HepG2 (cell line): ENCODE measurements around the gene UBE2L6. TPM values are rescaled to one million over a fixed set of nuclear protein-coding genes. Genes with fewer than 3 reads are reported as not detected.
"Not testable (repeated sequence)": the region's sequence is repeated elsewhere in the genome, so short reads cannot be mapped to it uniquely, and the experiment has no call there.

Experiments
- ATAC-seq: fragments of 200-7000 bp; cut with Tn5 transposase; 3 replicates; pipeline ENCODE4 v1.9.1; 2020; ENCODE audit warnings: mild to moderate bottlenecking, moderate library complexity
- BruUV-seq: library from RNA; stranded (reverse); fragments of 400-500 nt; replicated peaks from 2 replicates; lab custom pipeline; 2021; lab: Mats Ljungman, UMichigan
- CTCF ChIA-PET: fragments of 300-600 bp; formaldehyde crosslinking; extraction: SDS; loops from one replicate; lab custom pipeline; 2021; ENCODE audit warnings: low total read pairs, inconsistent platforms, low intra/inter-chr PET ratio; lab: Yijun Ruan, JAX
- POLR2A ChIA-PET: fragments of 350-600 bp; sonication (Branson Sonifier 250); formaldehyde crosslinking; loops from one replicate; lab custom pipeline; 2020; ENCODE audit warnings: antibody characterized with exemption, inconsistent platforms; lab: Yijun Ruan, JAX
- DNase-seq: peaks from one replicate; pipeline ENCODE4 v3.0.0-alpha.2; 2015; ENCODE audit warnings: low spot score
- FAIRE-seq: peaks from 3 replicates; lab custom pipeline; 2011; peaks lifted over from hg19 to GRCh38; lab: Jason Lieb, UNC
- H2AFZ ChIP-seq: one replicate; pipeline ENCODE4 v1.6.1; 2011; ENCODE audit warnings: low read length, inconsistent platforms
- H3K27ac ChIP-seq: fragments of 300-600 bp; 3 replicates; pipeline ENCODE4 v1.8.0; 2011; ENCODE audit warnings: mixed run types, mild to moderate bottlenecking, mixed read lengths, low read length, inconsistent platforms; ENCODE audit not compliant: insufficient read depth; ENCODE audit errors: extremely low read length
- H3K27me3 ChIP-seq, 2 experiments: fragments of 200-600 bp in 1 of 2; 2 replicates in 1 of 2; 3 replicates in 1 of 2; pipeline versions ENCODE4 v1.6.0 to v1.8.0; 2011; ENCODE audit warnings: low read length in 2 of 2, mild to moderate bottlenecking in 2 of 2, moderate library complexity in 2 of 2, inconsistent platforms in 1 of 2; ENCODE audit not compliant: insufficient read depth in 2 of 2, control insufficient read depth in 1 of 2
- H3K36me3 ChIP-seq, 2 experiments: fragments of 200-600 bp in 1 of 2; replicated peaks in 1 of 2; 2 replicates in 1 of 2; 3 replicates in 1 of 2; pipeline versions ENCODE4 v1.5.1 to v1.8.0; 2011; ENCODE audit warnings: low read length in 2 of 2, inconsistent platforms in 1 of 2; ENCODE audit not compliant: insufficient read depth in 2 of 2, control insufficient read depth in 1 of 2
- H3K4me1 ChIP-seq: 2 replicates; pipeline ENCODE4 v1.5.1; 2012; ENCODE audit warnings: low read length, inconsistent platforms; ENCODE audit not compliant: insufficient read depth
- H3K4me2 ChIP-seq: 2 replicates; pipeline ENCODE4 v1.6.0; 2011; ENCODE audit warnings: low read depth, low read length, inconsistent platforms
- H3K4me3 ChIP-seq, 3 experiments: fragments of 200-600 bp in 1 of 3; sonication (generic), shearing (Covaris generic) in 1 of 3; replicated peaks in 1 of 3; 2 replicates each; pipeline ENCODE4 v1.5.1; 2011 to 2016; ENCODE audit warnings: low read length in 3 of 3, inconsistent platforms in 2 of 3, low read depth in 2 of 3, mild to moderate bottlenecking in 2 of 3, control low read depth in 1 of 3, mixed read lengths in 1 of 3; ENCODE audit not compliant: insufficient read depth in 1 of 3
- H3K79me2 ChIP-seq: one replicate; pipeline ENCODE4 v1.6.1; 2011; ENCODE audit warnings: low read length, inconsistent platforms; ENCODE audit not compliant: insufficient read depth
- H3K9ac ChIP-seq: 2 replicates; pipeline ENCODE4 v1.6.0; 2011; ENCODE audit warnings: mild to moderate bottlenecking, low read depth, low read length, inconsistent platforms; ENCODE audit not compliant: insufficient read depth
- H3K9me3 ChIP-seq: 2 replicates; pipeline ENCODE4 v1.5.1; 2012; ENCODE audit warnings: mild to moderate bottlenecking, low read length
- H4K20me1 ChIP-seq: 2 replicates; pipeline ENCODE4 v1.6.0; 2011; ENCODE audit warnings: inconsistent platforms, mild to moderate bottlenecking, low read length, moderate library complexity; ENCODE audit not compliant: insufficient read depth
- EED ChIP-seq: sonication (generic); formaldehyde crosslinking; IDR thresholded peaks from 2 replicates; pipeline ENCODE4 v1.5.0; 2020; ENCODE audit warnings: mild to moderate bottlenecking, missing genetic modification reagents
- FOXA1 ChIP-seq, 2 experiments: fragments of 450-650 bp in 1 of 2; sonication (generic) in 1 of 2; formaldehyde crosslinking in 1 of 2; IDR thresholded peaks; 2 replicates each; pipeline versions ENCODE4 v1.4.0 to v1.6.1; 2016 to 2020; ENCODE audit warnings: missing genetic modification reagents in 1 of 2
- GATAD2A ChIP-seq: IDR thresholded peaks from 2 replicates; pipeline ENCODE4 v1.6.1; 2016
- HNRNPUL1 ChIP-seq: fragments of 200-400 bp; formaldehyde crosslinking; IDR thresholded peaks from 2 replicates; pipeline ENCODE4 v1.6.1; 2017; ENCODE audit warnings: low read depth, mild to moderate bottlenecking, low read length, moderate library complexity
- KDM3A ChIP-seq: IDR thresholded peaks from 2 replicates; pipeline ENCODE4 v1.6.1; 2018; ENCODE audit warnings: low read depth, missing compliant biosample characterization
- MAF1 ChIP-seq: sonication (generic); formaldehyde crosslinking; IDR thresholded peaks from 2 replicates; pipeline ENCODE4 v1.5.0; 2020; ENCODE audit warnings: missing genetic modification reagents, borderline replicate concordance
- NR2F1 ChIP-seq, 2 experiments: fragments of 450-650 bp in 1 of 2; formaldehyde crosslinking in 1 of 2; IDR thresholded peaks; 2 replicates each; pipeline versions ENCODE4 v1.5.0 to v1.6.1; 2016 to 2020; ENCODE audit warnings: mild to moderate bottlenecking in 1 of 2, missing compliant biosample characterization in 1 of 2, missing genetic modification reagents in 1 of 2, moderate library complexity in 1 of 2
- POLR2A ChIP-seq, 2 experiments: IDR thresholded peaks; 2 replicates each; pipeline ENCODE4 v1.6.1; 2011; ENCODE audit warnings: low read depth in 2 of 2, low read length in 2 of 2, mild to moderate bottlenecking in 1 of 2, moderate library complexity in 1 of 2; ENCODE audit not compliant: insufficient read depth in 1 of 2
- RXRB ChIP-seq: IDR thresholded peaks from 2 replicates; pipeline ENCODE4 v1.6.1; 2016; ENCODE audit warnings: borderline replicate concordance, missing genetic modification reagents, missing compliant biosample characterization
- ZMAT5 ChIP-seq: sonication (generic); formaldehyde crosslinking; IDR thresholded peaks from 2 replicates; pipeline ENCODE4 v1.5.0; 2020; ENCODE audit warnings: mild to moderate bottlenecking, low read depth, missing genetic modification reagents, borderline replicate concordance
- ZNF576 ChIP-seq: sonication (generic); formaldehyde crosslinking; IDR thresholded peaks from 2 replicates; pipeline ENCODE4 v1.4.0; 2020; ENCODE audit warnings: mild to moderate bottlenecking, missing genetic modification reagents
- ZNF770 ChIP-seq: sonication (generic); formaldehyde crosslinking; IDR thresholded peaks from 2 replicates; pipeline ENCODE4 v1.5.0; 2020; ENCODE audit warnings: mild to moderate bottlenecking, missing genetic modification reagents
- ZSCAN20 ChIP-seq: sonication (generic); formaldehyde crosslinking; IDR thresholded peaks from 2 replicates; pipeline ENCODE4 v1.4.0; 2020; ENCODE audit warnings: missing genetic modification reagents, mild to moderate bottlenecking, borderline replicate concordance
- ZZZ3 ChIP-seq: sonication (generic); formaldehyde crosslinking; IDR thresholded peaks from 2 replicates; pipeline ENCODE4 v1.4.0; 2020; ENCODE audit warnings: missing genetic modification reagents, mild to moderate bottlenecking, borderline replicate concordance
- WGBS: methylation state at CpG from one replicate; pipeline ENCODE4 v1.1.6; 2017; ENCODE audit warnings: low lambda C conversion rate; 5-methylcytosine and 5-hydroxymethylcytosine counted together
- in situ Hi-C: cut with HindIII; loops from 2 replicates; pipeline ENCODE4 v1.10.0; 2017; ENCODE audit warnings: low pct_unique_long_range_greater_than_20kb; ENCODE audit not compliant: extremely low pct_ligation_motif_present
- intact Hi-C: fragments of 100-400 bp; cut with micrococcal nuclease; formaldehyde crosslinking; loops from one replicate; pipeline ENCODE4 v1.10.0; 2022; ENCODE audit not compliant: unreplicated experiment
- polyA plus RNA-seq, 8 experiments: library from polyadenylated mRNA; depleted of rRNA in 3 of 8; stranded (reverse) in 7 of 8; unstranded in 1 of 8; fragments of >200 nt; fragmentation: Illumina TruSeq in 4 of 8; extraction: Trizol in 4 of 8; gene quantifications; 2 replicates each; pipeline versions ENCODE4 v1.2.1 to v1.2.3, GENCODE V29; 2011 to 2016; ENCODE audit warnings: low read depth in 4 of 8, missing spikeins in 1 of 8, mixed read lengths in 1 of 8; ENCODE audit not compliant: insufficient read depth in 1 of 8
- total RNA-seq, 5 experiments: library from RNA; depleted of rRNA; stranded (reverse); fragments of >200 nt; fragmentation: Illumina TruSeq; extraction: Trizol; gene quantifications; 2 replicates each; pipeline ENCODE4 v1.2.3, GENCODE V29; 2016; ENCODE audit warnings: low read depth in 1 of 5

The UBE2L6 gene
- total and polyA plus RNA-seq, 2 of the 13 experiments (the other 11 are each of a cell fraction or from before 2014, with no cell fraction given), result 30.3 to 30.4 TPM

DNA sequence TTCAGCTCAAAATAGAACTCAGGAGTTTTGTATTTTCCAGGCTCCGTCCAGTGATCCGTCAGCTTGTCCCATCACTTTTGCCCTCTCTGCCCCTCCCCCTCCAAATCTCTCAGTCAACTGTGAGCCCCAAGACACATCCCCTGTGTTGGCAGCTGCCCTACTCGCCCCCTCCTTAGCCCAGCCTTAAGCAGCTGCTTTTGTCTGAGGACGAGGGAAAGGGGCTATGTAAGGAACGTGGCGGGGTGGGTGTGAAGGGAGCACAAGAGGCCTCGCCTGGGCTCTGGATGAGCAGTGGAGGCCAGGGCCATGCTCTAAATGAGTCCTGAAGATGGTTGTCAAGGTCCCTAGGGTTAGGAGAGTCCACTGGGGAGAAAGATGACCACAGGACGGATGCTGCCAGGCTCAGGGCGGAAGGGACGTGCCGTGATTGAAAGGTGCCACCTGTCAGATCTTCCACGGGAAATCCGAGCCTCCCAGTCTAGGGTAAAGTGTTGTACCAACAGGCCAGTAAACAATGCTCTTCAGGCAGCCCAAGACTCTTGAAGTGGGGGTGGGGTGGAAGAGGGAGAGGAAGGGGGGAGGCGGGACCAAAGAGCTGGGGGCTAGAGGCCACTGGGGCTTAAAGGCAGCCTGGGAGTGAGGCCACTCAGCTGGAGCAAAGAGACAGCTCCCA lies 30.4 kb downstream of the UBE2L6 start, which contains the start of gene SMTNL1:
TSS of gene SMTNL1 (plus strand) at position 649 of the 673 bp plus-strand sequence. CDS start 5,048 bp downstream, outside the sequence.
- Histone ChIP-seq H3K27ac (no peak within 1 kb of the TSS), H3K79me2 (no peaks in the 10 kb centered on the region), H2AFZ (no peak within 1 kb of the TSS), H3K27me3 (peaks cover 0 to 26% of the 10 kb centered on the region in 2 experiments; a peak in 2 of 5 replicates), H3K9ac (no peak within 1 kb of the TSS), H3K4me2 (no peak within 1 kb of the TSS), H3K4me3 (no peak within 1 kb of the TSS), H3K9me3 (no peaks in the 10 kb centered on the region), H4K20me1 (no peaks in the 10 kb centered on the region), H3K36me3 (no peaks in the 10 kb centered on the region), H3K4me1 (peaks cover 3% of the 10 kb centered on the region; the same call in 1 of the 2 replicates)
- 42% methylated on average over 10 of the region's 14 CpGs for WGBS
- no TSS peak for BruUV-seq
- ChIA-PET CTCF (no interaction called here), POLR2A (no interaction called here)
- in situ Hi-C loops, result no loop called here
- FAIRE-seq (no peak), ATAC-seq (peak; percentile 32; the same call in 2 of the 3 replicates), DNase-seq (no peak)
- TF ChIP-seq HNRNPUL1, result no peak
- TF ChIP-seq POLR2A (IDR thresholded peaks at IDR 0.05; ENCODE audit: insufficient read depth in 1 of 2, low read depth in 2 of 2, low read length in 2 of 2), result no peak
- TF ChIP-seq KDM3A (CRISPR knock-in tag), result no peak
- TF ChIP-seq ZMAT5 (CRISPR knock-in tag), result no peak
- no peak for TF ChIP-seq ZNF576 (CRISPR knock-in tag)
- no peak for TF ChIP-seq ZNF770 (CRISPR knock-in tag)
- TF ChIP-seq FOXA1 (IDR thresholded peaks at IDR 0.05), result no peak
- TF ChIP-seq FOXA1 (CRISPR knock-in tag; IDR thresholded peaks at IDR 0.05), result no peak
- no peak for TF ChIP-seq NR2F1 (CRISPR knock-in tag; IDR thresholded peaks at IDR 0.05)
- no peak for TF ChIP-seq GATAD2A (CRISPR knock-in tag)
- no peak for TF ChIP-seq ZSCAN20
- no peak for TF ChIP-seq ZZZ3
- no peak for TF ChIP-seq EED (CRISPR knock-in tag)
- no peak for TF ChIP-seq RXRB (CRISPR knock-in tag)
- no peak for TF ChIP-seq MAF1
- intact Hi-C loops, result no loop called here

- Histone ChIP-seq H3K4me1 (peaks cover 19% of the 10 kb centered on the region), H3K27me3 (peaks cover 0 to 21% of the 10 kb centered on the region in 2 experiments; a peak in 1 of 5 replicates)
- H3K36me3 ChIP-seq, H3K4me3 ChIP-seq, H3K9me3 ChIP-seq, H3K4me2 ChIP-seq, H3K9ac ChIP-seq, POLR2A ChIA-PET, ATAC-seq, H3K27ac ChIP-seq, DNase-seq, BruUV-seq, H4K20me1 ChIP-seq, H3K79me2 ChIP-seq, CTCF ChIA-PET, H2AFZ ChIP-seq, FAIRE-seq: not testable (repeated sequence)
- 62% methylated on average over 5 of the region's 7 CpGs for WGBS
- intact Hi-C loops, result loop anchor here (5.0 kb wide), 1 partner anchor 108 kb away; no protein-coding TSS in a partner anchor
- in situ Hi-C loops, result loop anchor here (5.0 kb wide), 1 partner anchor 187 kb away; no protein-coding TSS in a partner anchor
These were observed 33.0 kb downstream of the UBE2L6 start for GRCh38 chr11:57534449-57534848.
